K562 (cell line): ENCODE data around the gene MSI1. TPM values are rescaled to one million over a fixed set of nuclear protein-coding genes. Genes with fewer than 3 reads are reported as not detected.

Source experiments
- ATF7 ChIP-seq: fragments of 450-650 bp; IDR thresholded peaks from 2 replicates; pipeline ENCODE4 v1.7.1; 2014; ENCODE audit warnings: mild to moderate bottlenecking, moderate library complexity
- CBFB ChIP-seq: sonication (generic); formaldehyde crosslinking; IDR thresholded peaks from 2 replicates; pipeline ENCODE4 v1.4.0; 2020; ENCODE audit warnings: mild to moderate bottlenecking, missing genetic modification reagents
- HINFP ChIP-seq: fragments of 450-650 bp; conservative IDR thresholded peaks from 2 replicates; pipeline ENCODE4 v1.6.1; 2016; ENCODE audit warnings: missing genetic modification characterization, low read depth, mild to moderate bottlenecking, control low read depth, missing compliant biosample characterization
- JUND ChIP-seq, 2 experiments: IDR thresholded peaks; 2 replicates in 1 of 2; 3 replicates in 1 of 2; pipeline ENCODE4 v1.6.1; 2011; ENCODE audit warnings: borderline replicate concordance in 2 of 2, low read depth in 2 of 2, low read length in 2 of 2, improper control_type of control experiment in 1 of 2, missing biosample characterization in 1 of 2, missing genetic modification characterization in 1 of 2, missing genetic modification reagents in 1 of 2
- LEF1 ChIP-seq: fragments of 450-650 bp; IDR thresholded peaks from 2 replicates; pipeline ENCODE4 v1.6.1; 2016; ENCODE audit warnings: mild to moderate bottlenecking
- MTA1 ChIP-seq: fragments of 450-650 bp; IDR thresholded peaks from 2 replicates; pipeline ENCODE4 v1.6.1; 2017; ENCODE audit warnings: borderline replicate concordance
- NR1H2 ChIP-seq: sonication (generic); formaldehyde crosslinking; IDR thresholded peaks from 2 replicates; pipeline ENCODE4 v1.4.0; 2020; ENCODE audit warnings: mild to moderate bottlenecking, missing genetic modification reagents
- PHF8 ChIP-seq: fragments of 200-600 bp; sonication (generic); IDR thresholded peaks from 2 replicates; pipeline ENCODE4 v1.6.1; 2012; ENCODE audit warnings: mixed run types, mild to moderate bottlenecking, inconsistent platforms, low read length, moderate library complexity, borderline replicate concordance
- POLR2AphosphoS2 ChIP-seq: IDR thresholded peaks from 2 replicates; pipeline ENCODE4 v1.6.1; 2012; ENCODE audit warnings: low read length, improper control_type of control experiment
- TAL1 ChIP-seq: fragments of 450-650 bp; IDR thresholded peaks from 2 replicates; pipeline ENCODE4 v1.6.1; 2016; ENCODE audit warnings: mild to moderate bottlenecking
- TEAD2 ChIP-seq: fragments of 450-650 bp; IDR thresholded peaks from 2 replicates; pipeline ENCODE4 v1.6.1; 2016; ENCODE audit warnings: missing genetic modification characterization, control low read depth, missing compliant biosample characterization
- VEZF1 ChIP-seq: fragments of 200-800 bp; sonication (Bioruptor generic); IDR thresholded peaks from 2 replicates; pipeline ENCODE4 v1.6.1; 2017; ENCODE audit warnings: missing genetic modification characterization, missing compliant biosample characterization
- ZMIZ1 ChIP-seq, 2 experiments: fragments of 150-350 bp in 1 of 2; IDR thresholded peaks; 2 replicates each; pipeline ENCODE4 v1.6.1; 2012 to 2016; ENCODE audit warnings: low read depth in 2 of 2, low read length in 2 of 2, mild to moderate bottlenecking in 1 of 2, moderate library complexity in 1 of 2
- ZNF184 ChIP-seq: sonication (generic); formaldehyde crosslinking; IDR thresholded peaks from 2 replicates; pipeline ENCODE4 v1.5.0; 2020; ENCODE audit warnings: missing genetic modification reagents
- ZNF592 ChIP-seq: fragments of 450-650 bp; IDR thresholded peaks from 2 replicates; pipeline ENCODE4 v1.6.1; 2017; ENCODE audit warnings: antibody characterized with exemption, mild to moderate bottlenecking
- polyA plus RNA-seq, 8 experiments: library from polyadenylated mRNA; depleted of rRNA in 4 of 8; stranded (reverse) in 5 of 8; unstranded in 3 of 8; fragments of >200 nt; fragmentation: Nextera tagmentation in 2 of 8; fragmentation: Illumina TruSeq in 1 of 8; extraction: Ambion mirVana in 2 of 8; extraction: Trizol in 1 of 8; gene quantifications; 2 replicates each; pipeline versions ENCODE4 v1.2.1 to v1.2.3, GENCODE V29; 2011 to 2014; ENCODE audit warnings: inconsistent platforms in 1 of 8, missing spikeins in 1 of 8
- total RNA-seq, 7 experiments: library from RNA; depleted of rRNA in 6 of 7; stranded (reverse); fragments of >200 nt in 6 of 7; fragmentation: Illumina TruSeq in 2 of 7; extraction: Trizol in 2 of 7; gene quantifications; 2 replicates each; pipeline versions ENCODE4 v1.2.1 to v1.2.3, GENCODE V29; 2011 to 2021; ENCODE audit warnings: low replicate concordance in 1 of 7

MSI1 gene
- total and polyA plus RNA-seq, 9 of the 15 experiments (the other 6 are each of a cell fraction or from before 2014, with no cell fraction given) = 0.16 TPM; not detected in 8

GRCh38 chr12:120301962-120302815 is 66.8 kb downstream of the MSI1 start, which contains the start of gene SIRT4 (continued):
- TF ChIP-seq HINFP (0 out of 2 replicates have a peak, but pooled peaks have one; percentile 19), LEF1 (peak; percentile 76), POLR2AphosphoS2 (no peak), TAL1 (peak; percentile 36), JUND (IDR thresholded peaks at IDR 0.05; ENCODE audit: borderline replicate concordance, low read depth, low read length) (peak; percentile 87), JUND (tag; IDR thresholded peaks at IDR 0.05; ENCODE audit: borderline replicate concordance, low read depth, low read length) (peak; percentile 63; the same call in 2 of the 3 replicates), ZNF184 (CRISPR knock-in tag) (no peak), NR1H2 (CRISPR knock-in tag) (0 out of 2 replicates have a peak, but pooled peaks have one; percentile 29), CBFB (CRISPR knock-in tag) (0 out of 2 replicates have a peak, but pooled peaks have one; percentile 86), VEZF1 (CRISPR knock-in tag) (0 out of 2 replicates have a peak, but pooled peaks have one; percentile 44), ATF7 (peak; percentile 99), TEAD2 (tag) (peak; percentile 72), PHF8 (peak; percentile 29; the same call in 1 of the 2 replicates), ZNF592 (peak; percentile 64), ZMIZ1 (IDR thresholded peaks at IDR 0.05; ENCODE audit: low read depth in 2 of 2, low read length in 2 of 2) (peak in 1 of 2 experiments; percentile 33; a peak in 1 of 4 replicates), MTA1 (peak; percentile 74; the same call in 1 of the 2 replicates)
